ENCODE results near the gene UQCC3. TPM values are rescaled to one million over a fixed set of nuclear protein-coding genes. Genes with fewer than 3 reads are reported as not detected.

UQCC3 gene
- total and polyA plus RNA-seq, 10 of the 15 experiments (the other 5 are each of a cell fraction or from before 2014, with no cell fraction given): 1.3 to 20.5 (median 8.2) TPM

DNA sequence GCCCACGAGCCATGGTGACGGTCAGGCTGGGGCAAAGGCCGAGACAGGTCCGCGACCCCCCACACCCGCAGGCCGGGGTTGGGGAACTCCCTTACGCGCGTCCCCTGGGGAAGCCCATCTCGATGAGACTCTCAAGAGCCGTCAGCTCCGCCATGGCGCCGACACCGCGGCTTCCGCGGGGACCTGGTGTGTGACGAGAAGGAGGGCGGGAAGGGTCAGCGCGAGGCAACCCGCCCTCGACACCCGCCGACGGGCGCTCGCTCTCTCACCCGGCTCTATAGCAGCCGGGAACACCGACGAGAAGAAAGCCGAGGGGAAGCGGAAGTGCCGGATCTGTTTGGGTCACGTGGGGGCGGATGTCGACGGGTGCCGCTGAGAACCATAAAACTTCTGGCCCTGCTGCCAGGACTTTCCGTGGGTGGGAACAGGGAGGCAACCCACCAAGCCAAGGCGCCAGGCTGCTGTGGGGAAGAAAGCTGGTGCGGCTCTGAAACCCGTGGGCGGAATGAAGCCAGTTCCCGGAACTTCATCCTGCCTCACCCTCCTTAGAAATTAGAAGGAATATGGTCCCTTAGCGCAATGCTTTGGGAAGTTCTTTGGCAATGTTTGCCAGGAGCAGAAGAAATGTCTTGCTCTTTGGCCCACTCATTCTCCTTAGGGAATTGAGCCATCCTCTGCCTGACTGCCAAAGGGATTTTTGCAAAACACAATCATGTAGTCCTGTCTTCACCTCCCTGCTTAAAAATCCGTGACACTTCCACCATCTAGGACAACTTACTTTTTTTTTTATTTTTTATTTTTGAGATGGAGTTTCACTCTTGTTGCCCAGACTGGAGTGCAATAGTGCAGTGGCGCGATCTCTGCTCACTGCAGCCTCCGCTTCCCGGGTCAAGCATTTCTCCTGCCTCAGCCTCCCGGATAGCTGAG, 7.6 kb downstream of the UQCC3 start, which contains the start of gene UBXN1 (continued):
- TF ChIP-seq RELA (IDR thresholded peaks at IDR 0.05; ENCODE audit: borderline replicate concordance, partially characterized antibody) (peak; percentile 71), POLR2AphosphoS5 (IDR thresholded peaks at IDR 0.05; ENCODE audit: low read length) (peak; percentile 92), MXI1 (IDR thresholded peaks at IDR 0.05; ENCODE audit: low read depth, low read length) (peak; percentile 83), EGR1 (IDR thresholded peaks at IDR 0.05; ENCODE audit: borderline replicate concordance in 1 of 2, low read depth in 2 of 2, low read length in 2 of 2) (peak; percentile 17 to 90), ZBED1 (IDR thresholded peaks at IDR 0.05; ENCODE audit: borderline replicate concordance) (no peak), FOS (IDR thresholded peaks at IDR 0.05; ENCODE audit: borderline replicate concordance, extremely low read depth, insufficient read length) (no peak), STAT3 (IDR thresholded peaks at IDR 0.05; ENCODE audit: low read depth, low read length) (no peak), YY1 (IDR thresholded peaks at IDR 0.05; ENCODE audit: low read depth, low read length) (peak; percentile 85; the same call in 1 of the 2 replicates), EP300 (IDR thresholded peaks at IDR 0.05; ENCODE audit: borderline replicate concordance in 1 of 2, control insufficient read depth in 1 of 2, low read depth in 2 of 2, low read length in 2 of 2) (peak in 1 of 2 experiments; percentile 42; a peak in 1 of 4 replicates), FOXK2 (IDR thresholded peaks at IDR 0.05) (no peak), WRNIP1 (IDR thresholded peaks at IDR 0.05; ENCODE audit: borderline replicate concordance, low read depth, low read length) (no peak), JUNB (IDR thresholded peaks at IDR 0.05) (no peak), ZNF274 (IDR thresholded peaks at IDR 0.05; ENCODE audit: insufficient read depth, insufficient read length) (no peak), CBX3 (IDR thresholded peaks at IDR 0.05; ENCODE audit: borderline replicate concordance, low read depth) (no peak), ZNF217 (IDR thresholded peaks at IDR 0.05) (no peak), MYB (IDR thresholded peaks at IDR 0.05; ENCODE audit: borderline replicate concordance, low read depth, low read length) (no peak), ATF7 (IDR thresholded peaks at IDR 0.05; ENCODE audit: low read depth) (peak; percentile 44; the same call in 1 of the 2 replicates), SP1 (IDR thresholded peaks at IDR 0.05; ENCODE audit: low read depth, low read length) (peak; percentile 29), CHD4 (IDR thresholded peaks at IDR 0.05) (no peak), BCL11A (IDR thresholded peaks at IDR 0.05; ENCODE audit: low read depth, low read length) (no peak), NR2C1 (IDR thresholded peaks at IDR 0.05) (peak; percentile 64), RAD51 (IDR thresholded peaks at IDR 0.05) (peak; percentile 96), PAX5 (IDR thresholded peaks at IDR 0.05; ENCODE audit: borderline replicate concordance, low read depth, low read length) (no peak)
- TF ChIP-seq, protein P1, sequence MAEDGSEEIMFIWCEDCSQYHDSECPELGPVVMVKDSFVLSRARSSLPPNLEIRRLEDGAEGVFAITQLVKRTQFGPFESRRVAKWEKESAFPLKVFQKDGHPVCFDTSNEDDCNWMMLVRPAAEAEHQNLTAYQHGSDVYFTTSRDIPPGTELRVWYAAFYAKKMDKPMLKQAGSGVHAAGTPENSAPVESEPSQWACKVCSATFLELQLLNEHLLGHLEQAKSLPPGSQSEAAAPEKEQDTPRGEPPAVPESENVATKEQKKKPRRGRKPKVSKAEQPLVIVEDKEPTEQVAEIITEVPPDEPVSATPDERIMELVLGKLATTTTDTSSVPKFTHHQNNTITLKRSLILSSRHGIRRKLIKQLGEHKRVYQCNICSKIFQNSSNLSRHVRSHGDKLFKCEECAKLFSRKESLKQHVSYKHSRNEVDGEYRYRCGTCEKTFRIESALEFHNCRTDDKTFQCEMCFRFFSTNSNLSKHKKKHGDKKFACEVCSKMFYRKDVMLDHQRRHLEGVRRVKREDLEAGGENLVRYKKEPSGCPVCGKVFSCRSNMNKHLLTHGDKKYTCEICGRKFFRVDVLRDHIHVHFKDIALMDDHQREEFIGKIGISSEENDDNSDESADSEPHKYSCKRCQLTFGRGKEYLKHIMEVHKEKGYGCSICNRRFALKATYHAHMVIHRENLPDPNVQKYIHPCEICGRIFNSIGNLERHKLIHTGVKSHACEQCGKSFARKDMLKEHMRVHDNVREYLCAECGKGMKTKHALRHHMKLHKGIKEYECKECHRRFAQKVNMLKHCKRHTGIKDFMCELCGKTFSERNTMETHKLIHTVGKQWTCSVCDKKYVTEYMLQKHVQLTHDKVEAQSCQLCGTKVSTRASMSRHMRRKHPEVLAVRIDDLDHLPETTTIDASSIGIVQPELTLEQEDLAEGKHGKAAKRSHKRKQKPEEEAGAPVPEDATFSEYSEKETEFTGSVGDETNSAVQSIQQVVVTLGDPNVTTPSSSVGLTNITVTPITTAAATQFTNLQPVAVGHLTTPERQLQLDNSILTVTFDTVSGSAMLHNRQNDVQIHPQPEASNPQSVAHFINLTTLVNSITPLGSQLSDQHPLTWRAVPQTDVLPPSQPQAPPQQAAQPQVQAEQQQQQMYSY (CRISPR knock-in tag; IDR thresholded peaks at IDR 0.05): no peak
- TF ChIP-seq, protein P2, sequence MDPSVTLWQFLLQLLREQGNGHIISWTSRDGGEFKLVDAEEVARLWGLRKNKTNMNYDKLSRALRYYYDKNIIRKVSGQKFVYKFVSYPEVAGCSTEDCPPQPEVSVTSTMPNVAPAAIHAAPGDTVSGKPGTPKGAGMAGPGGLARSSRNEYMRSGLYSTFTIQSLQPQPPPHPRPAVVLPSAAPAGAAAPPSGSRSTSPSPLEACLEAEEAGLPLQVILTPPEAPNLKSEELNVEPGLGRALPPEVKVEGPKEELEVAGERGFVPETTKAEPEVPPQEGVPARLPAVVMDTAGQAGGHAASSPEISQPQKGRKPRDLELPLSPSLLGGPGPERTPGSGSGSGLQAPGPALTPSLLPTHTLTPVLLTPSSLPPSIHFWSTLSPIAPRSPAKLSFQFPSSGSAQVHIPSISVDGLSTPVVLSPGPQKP (IDR thresholded peaks at IDR 0.05; ENCODE audit: low read depth, low read length): peak; percentile 69
